Measurements from ENCODE around the gene NPPA.
A peak's percentile ranks its signal among the peaks of the same experiment; 100 is the strongest.
"Not testable (repeated sequence)": the region's sequence is repeated elsewhere in the genome, so short reads cannot be mapped to it uniquely, and the experiment has no call there.

NPPA gene

GRCh38 chr1:11847667-11848372, at the start of gene NPPA:
TSS of gene NPPA (minus strand) at chr1:11847783. CDS start at chr1:11847684, 99 bp downstream.
- no peak for TF ChIP-seq CTCF (IDR thresholded peaks at IDR 0.05; ENCODE audit: low read depth, low read length)
- H3K4me3 ChIP-seq (ENCODE audit: low read depth, low read length), result no peak within 1 kb of the TSS
- in situ Hi-C loops (cut with HindIII; ENCODE audit: low sequenced_read_pairs), result no loop called here
- no peak for DNase-seq (ENCODE audit: low read depth, low spot score)

GRCh38 chr1:11894501-11894900, 46.9 kb upstream of the NPPA start:
- in situ Hi-C loops (cut with HindIII; ENCODE audit: low sequenced_read_pairs); DNase-seq (ENCODE audit: low read depth, low spot score); H3K4me3 ChIP-seq (ENCODE audit: low read depth, low read length): not testable (repeated sequence)

GRCh38 chr1:11893907-11894251, 46.3 kb upstream of the NPPA start:
- TF ChIP-seq CTCF (IDR thresholded peaks at IDR 0.05; ENCODE audit: low read depth, low read length), result peak; percentile 99

GRCh38 chr1:11891433-11892186, 44.0 kb upstream of the NPPA start:
- DNase-seq (ENCODE audit: low read depth, low spot score), result no peak
- no peak for TF ChIP-seq CTCF (IDR thresholded peaks at IDR 0.05; ENCODE audit: low read depth, low read length)
- no peak overlapping the region for H3K4me3 ChIP-seq (ENCODE audit: low read depth, low read length)
- in situ Hi-C loops (cut with HindIII; ENCODE audit: low sequenced_read_pairs), result no loop called here

More at GRCh38 chr1:11893907-11894251, 46.3 kb upstream of the NPPA start:
- no peak overlapping the region for H3K4me3 ChIP-seq (ENCODE audit: low read depth, low read length)
- DNase-seq (ENCODE audit: low read depth, low spot score), result peak; percentile 5
- in situ Hi-C loops (cut with HindIII; ENCODE audit: low sequenced_read_pairs), result no loop called here

GRCh38 chr1:11888877-11889208, 41.3 kb upstream of the NPPA start:
- no peak overlapping the region for H3K4me3 ChIP-seq (ENCODE audit: low read depth, low read length)
- TF ChIP-seq CTCF (IDR thresholded peaks at IDR 0.05; ENCODE audit: low read depth, low read length), result no peak
- in situ Hi-C loops (cut with HindIII; ENCODE audit: low sequenced_read_pairs), result no loop called here
- no peak for DNase-seq (ENCODE audit: low read depth, low spot score)

- no peak for DNase-seq (ENCODE audit: low read depth, low spot score)
- in situ Hi-C loops (cut with HindIII; ENCODE audit: low sequenced_read_pairs), result no loop called here
- no peak for TF ChIP-seq CTCF (IDR thresholded peaks at IDR 0.05; ENCODE audit: low read depth, low read length)
- no peak overlapping the region for H3K4me3 ChIP-seq (ENCODE audit: low read depth, low read length)
Measured at GRCh38 chr1:11888206-11888876, 40.8 kb upstream of the NPPA start.

GRCh38 chr1:11887666-11888007, 40.1 kb upstream of the NPPA start:
- no peak for TF ChIP-seq CTCF (IDR thresholded peaks at IDR 0.05; ENCODE audit: low read depth, low read length)
- no peak overlapping the region for H3K4me3 ChIP-seq (ENCODE audit: low read depth, low read length)
- no peak for DNase-seq (ENCODE audit: low read depth, low spot score)
- in situ Hi-C loops (cut with HindIII; ENCODE audit: low sequenced_read_pairs), result no loop called here
